H9 (cell line): ENCODE measurements around the gene SQOR. TPM values are rescaled to one million over a fixed set of nuclear protein-coding genes. Genes with fewer than 3 reads are reported as not detected.
A peak's percentile ranks its signal among the peaks of the same experiment; 100 is the strongest.

Experiments used
- DNase-seq: peaks from one replicate; pipeline ENCODE4 v3.0.0-alpha.2; 2017
- H2AFZ ChIP-seq: one replicate; pipeline ENCODE4 v1.6.1; 2013; ENCODE audit warnings: mild to moderate bottlenecking, low read length, control low read depth, moderate library complexity
- H2AK5ac ChIP-seq: 2 replicates; pipeline ENCODE4 v1.6.1; 2013; ENCODE audit warnings: low read length, control low read depth, mixed read lengths; ENCODE audit not compliant: insufficient read length
- H2BK120ac ChIP-seq: one replicate; pipeline ENCODE4 v1.6.1; 2013; ENCODE audit warnings: low read depth, mild to moderate bottlenecking, low read length, control low read depth, inconsistent platforms; ENCODE audit not compliant: poor library complexity, severe bottlenecking
- H2BK12ac ChIP-seq: 2 replicates; pipeline ENCODE4 v1.6.1; 2013; ENCODE audit warnings: low read length, control low read depth, mixed read lengths, low read depth; ENCODE audit not compliant: insufficient read length
- H2BK15ac ChIP-seq: 2 replicates; pipeline ENCODE4 v1.6.1; 2013; ENCODE audit warnings: low read depth, low read length, control low read depth
- H2BK20ac ChIP-seq: one replicate; pipeline ENCODE4 v1.6.1; 2013; ENCODE audit warnings: low read depth, mild to moderate bottlenecking, low read length, control low read depth, inconsistent platforms; ENCODE audit not compliant: poor library complexity, severe bottlenecking
- H2BK5ac ChIP-seq: 2 replicates; pipeline ENCODE4 v1.6.1; 2013; ENCODE audit warnings: low read length, control low read depth, mixed read lengths; ENCODE audit not compliant: insufficient read length
- H3K14ac ChIP-seq: 2 replicates; pipeline ENCODE4 v1.6.1; 2013; ENCODE audit warnings: low read length, control low read depth; ENCODE audit not compliant: insufficient read depth
- H3K18ac ChIP-seq: 2 replicates; pipeline ENCODE4 v1.6.1; 2013; ENCODE audit warnings: low read depth, mild to moderate bottlenecking, mixed read lengths, low read length, control low read depth; ENCODE audit not compliant: insufficient read length
- H3K23ac ChIP-seq: 2 replicates; pipeline ENCODE4 v1.6.1; 2013; ENCODE audit warnings: low read length, control low read depth, mixed read lengths, low read depth; ENCODE audit not compliant: insufficient read length
- H3K23me2 ChIP-seq: 2 replicates; pipeline ENCODE4 v1.6.1; 2013; ENCODE audit warnings: low read depth, mild to moderate bottlenecking, mixed read lengths, low read length, control low read depth; ENCODE audit not compliant: insufficient read length, poor library complexity, severe bottlenecking
- H3K27ac ChIP-seq: 2 replicates; pipeline ENCODE4 v1.5.1; 2013; ENCODE audit warnings: low read length, control low read depth, mixed read lengths, low read depth; ENCODE audit not compliant: insufficient read length
- H3K27me3 ChIP-seq: 2 replicates; pipeline ENCODE4 v1.6.1; 2013; ENCODE audit warnings: low read length, control low read depth, inconsistent platforms; ENCODE audit not compliant: insufficient read depth
- H3K4ac ChIP-seq: 2 replicates; pipeline ENCODE4 v1.6.1; 2013; ENCODE audit warnings: low read depth, mild to moderate bottlenecking, control low read depth, inconsistent platforms, low read length, moderate library complexity
- H3K4me1 ChIP-seq: 2 replicates; pipeline ENCODE4 v1.6.1; 2013; ENCODE audit warnings: low read length, control low read depth, inconsistent platforms; ENCODE audit not compliant: insufficient read depth
- H3K4me2 ChIP-seq: 2 replicates; pipeline ENCODE4 v1.6.1; 2013; ENCODE audit warnings: low read length, control low read depth, mixed read lengths; ENCODE audit not compliant: insufficient read length, insufficient read depth
- H3K56ac ChIP-seq: 2 replicates; pipeline ENCODE4 v1.6.1; 2013; ENCODE audit warnings: low read depth, mild to moderate bottlenecking, mixed read lengths, low read length, control low read depth; ENCODE audit not compliant: insufficient read length
- H3K79me1 ChIP-seq: 2 replicates; pipeline ENCODE4 v1.6.1; 2013; ENCODE audit warnings: low read depth, mild to moderate bottlenecking, moderate library complexity, low read length, control low read depth, inconsistent platforms; ENCODE audit not compliant: insufficient read depth, poor library complexity, severe bottlenecking
- H3K79me2 ChIP-seq: 2 replicates; pipeline ENCODE4 v1.6.1; 2013; ENCODE audit warnings: low read length, control low read depth, inconsistent platforms; ENCODE audit not compliant: insufficient read depth
- H3K9ac ChIP-seq: 2 replicates; pipeline ENCODE4 v1.6.1; 2013; ENCODE audit warnings: low read length, control low read depth, mixed read lengths; ENCODE audit not compliant: insufficient read length; ENCODE audit errors: extremely low read depth
- H3K9me3 ChIP-seq: one replicate; pipeline ENCODE4 v1.6.1; 2013; ENCODE audit warnings: low read depth, low read length, inconsistent platforms; ENCODE audit not compliant: control insufficient read depth
- H3T11ph ChIP-seq: one replicate; pipeline ENCODE4 v1.6.1; 2013; ENCODE audit warnings: mild to moderate bottlenecking, low read length, control low read depth, inconsistent platforms
- H4K20me1 ChIP-seq: one replicate; pipeline ENCODE4 v1.6.1; 2013; ENCODE audit not compliant: control insufficient read depth, insufficient read length, insufficient read depth
- H4K5ac ChIP-seq: 2 replicates; pipeline ENCODE4 v1.6.1; 2013; ENCODE audit warnings: low read depth, mild to moderate bottlenecking, mixed read lengths, low read length, control low read depth; ENCODE audit not compliant: insufficient read length
- H4K8ac ChIP-seq: replicated peaks from 2 replicates; pipeline ENCODE4 v1.6.1; 2013; ENCODE audit warnings: low read length, control low read depth, mixed read lengths, low read depth; ENCODE audit not compliant: insufficient read length
- H4K91ac ChIP-seq: 2 replicates; pipeline ENCODE4 v1.6.1; 2013; ENCODE audit warnings: low read depth, mild to moderate bottlenecking, moderate library complexity, mixed read lengths, low read length, control low read depth; ENCODE audit not compliant: insufficient read length
- H3K27ac Mint-ChIP-seq, 3 experiments: 2 replicates in 2 of 3; 3 replicates in 1 of 3; pipeline ENCODE4 v1.8.0; 2020 to 2021; ENCODE audit warnings: mixed read lengths in 3 of 3, mild to moderate bottlenecking in 1 of 3, moderate library complexity in 1 of 3
- H3K27me3 Mint-ChIP-seq: 2 replicates; pipeline ENCODE4 v1.8.0; 2021; ENCODE audit warnings: low read depth, mild to moderate bottlenecking, moderate library complexity, mixed read lengths
- H3K36me3 Mint-ChIP-seq, 3 experiments: 2 replicates in 2 of 3; 3 replicates in 1 of 3; pipeline ENCODE4 v1.8.0; 2020 to 2021; ENCODE audit warnings: low read depth in 3 of 3, mixed read lengths in 3 of 3; ENCODE audit not compliant: insufficient read depth in 1 of 3
- H3K4me1 Mint-ChIP-seq, 2 experiments: 2 replicates each; pipeline ENCODE4 v1.8.0; 2020; ENCODE audit warnings: mixed read lengths in 2 of 2
- H3K4me3 Mint-ChIP-seq, 2 experiments: 2 replicates in 1 of 2; 3 replicates in 1 of 2; pipeline ENCODE4 v1.8.0; 2020 to 2021; ENCODE audit warnings: mild to moderate bottlenecking in 2 of 2, mixed read lengths in 2 of 2, moderate library complexity in 1 of 2
- H3K9me3 Mint-ChIP-seq, 2 experiments: 2 replicates in 1 of 2; 3 replicates in 1 of 2; pipeline ENCODE4 v1.8.0; 2020; ENCODE audit warnings: mild to moderate bottlenecking in 2 of 2, mixed read lengths in 2 of 2, moderate library complexity in 1 of 2
- CTCF ChIP-seq: fragments of 200-600 bp; sonication (generic); conservative IDR thresholded peaks from 3 replicates; pipeline ENCODE4 v1.8.0; 2021; ENCODE audit warnings: antibody characterized with exemption, mild to moderate bottlenecking
- WGBS: extraction: QIAGEN DNeasy Blood & Tissue Kit; methylation state at CpG from one replicate; pipeline ENCODE4 v1.1.7; 2013; ENCODE audit warnings: missing lambda C conversion rate, low lambda C conversion rate, mixed read lengths; ENCODE audit not compliant: insufficient read length; ENCODE audit errors: extremely low coverage; 5-methylcytosine and 5-hydroxymethylcytosine counted together
- total RNA-seq: library from RNA; stranded (reverse); gene quantifications from 2 replicates; pipeline ENCODE4 v1.2.1, GENCODE V29; 2021

The SQOR gene
- total RNA-seq, 1 experiment from 2014 or later, result 0.17 TPM

GRCh38 chr15:45616901-45617323 lies 17.9 kb upstream of the SQOR start:
- peaks cover 15% of the 10 kb centered on the region for H3K27me3 Mint-ChIP-seq
- Histone ChIP-seq H4K91ac (no peak overlapping the region), H2BK15ac (no peak overlapping the region), H3K79me2 (no peaks in the 10 kb centered on the region), H3K9me3 (no peaks in the 10 kb centered on the region), H3K4me2 (no peak overlapping the region), H3K27ac (no peak overlapping the region), H2AFZ (no peak overlapping the region), H3K4ac (no peak overlapping the region), H2AK5ac (no peak overlapping the region), H3K9ac (no peak overlapping the region), H3K4me1 (no peaks in the 10 kb centered on the region), H2BK12ac (no peak overlapping the region), H2BK20ac (no peak overlapping the region), H3T11ph (no peak overlapping the region), H4K5ac (no peak overlapping the region), H2BK120ac (no peak overlapping the region), H3K14ac (no peak overlapping the region), H3K23ac (no peak overlapping the region), H2BK5ac (no peak overlapping the region), H3K56ac (no peak overlapping the region), H3K23me2 (no peaks in the 10 kb centered on the region), H3K79me1 (no peaks in the 10 kb centered on the region), H3K27me3 (no peaks in the 10 kb centered on the region), H3K18ac (no peak overlapping the region), H4K8ac (no peak overlapping the region), H4K20me1 (no peaks in the 10 kb centered on the region)
- WGBS, result no CpG with 5 or more reads among the region's 3 CpGs
- H3K4me1 Mint-ChIP-seq, result 0 out of 4 replicates have a peak, but pooled peaks cover 0 to 2% of the 10 kb centered on the region in 2 experiments
- no peak for TF ChIP-seq CTCF
- H3K27ac Mint-ChIP-seq, result no peak overlapping the region
- H3K36me3 Mint-ChIP-seq, result no peaks in the 10 kb centered on the region
- H3K9me3 Mint-ChIP-seq, result no peaks in the 10 kb centered on the region
- no peak overlapping the region for H3K4me3 Mint-ChIP-seq
- peak; percentile 31 for DNase-seq
